Body of pancreas (tissue), 4 donors: ENCODE measurements around the gene SART1.

Source experiments
- CTCF ChIP-seq, 7 experiments: fragments of 450-650 bp in 4 of 7; fragments of 200-600 bp in 3 of 7; sonication (generic) in 3 of 7; IDR thresholded peaks; one replicate each; pipeline ENCODE4 v1.5.1; 2016 to 2019; ENCODE audit warnings: antibody characterized with exemption in 7 of 7
- POLR2A ChIP-seq, 3 donors: fragments of 450-650 bp; IDR thresholded peaks; one replicate each; pipeline ENCODE4 v1.6.1; 2016; ENCODE audit warnings: antibody characterized with exemption in 3 of 3, mild to moderate bottlenecking in 2 of 3

GRCh38 chr11:66011785-66012303, 50.3 kb downstream of the SART1 start, which contains the start of gene CST6:
- no peak for TF ChIP-seq POLR2A (IDR thresholded peaks at IDR 0.05)
- TF ChIP-seq CTCF (IDR thresholded peaks at IDR 0.05), result no peak
